Measurements from ENCODE around the gene ZSCAN30.
"Not testable (repeated sequence)": the region's sequence is repeated elsewhere in the genome, so short reads cannot be mapped to it uniquely, and the experiment has no call there.

ZSCAN30 gene

GRCh38 chr18:35236571-35237363 is 53.3 kb downstream of the ZSCAN30 start:
- DNase-seq (ENCODE audit: low spot score), result no peak

- DNase-seq (ENCODE audit: low spot score), result peak; percentile 84
Observed at GRCh38 chr18:35231052-35231451, 59.0 kb downstream of the ZSCAN30 start.

- no peak for DNase-seq (ENCODE audit: low spot score)
Observed at GRCh38 chr18:35227254-35227653, 62.8 kb downstream of the ZSCAN30 start.

GRCh38 chr18:35223797-35224196 is 66.2 kb downstream of the ZSCAN30 start:
- no peak for DNase-seq (ENCODE audit: low spot score)

- no peak for DNase-seq (ENCODE audit: low spot score)
Observed at GRCh38 chr18:35220424-35220823, 69.6 kb downstream of the ZSCAN30 start.

GRCh38 chr18:35219331-35219730 is 70.7 kb downstream of the ZSCAN30 start:
- DNase-seq (ENCODE audit: low spot score), result not testable (repeated sequence)

- not testable (repeated sequence) for DNase-seq (ENCODE audit: low spot score)
Observed at GRCh38 chr18:35216611-35217010, 73.4 kb downstream of the ZSCAN30 start.

GRCh38 chr18:35215026-35215425 is 75.0 kb downstream of the ZSCAN30 start:
- DNase-seq (ENCODE audit: low spot score), result peak; percentile 43

- DNase-seq (ENCODE audit: low spot score), result not testable (repeated sequence)
Observed at GRCh38 chr18:35205746-35206458, 84.1 kb downstream of the ZSCAN30 start.

- no peak for DNase-seq (ENCODE audit: low spot score)
Observed at GRCh38 chr18:35205199-35205712, 84.8 kb downstream of the ZSCAN30 start.

- peak; percentile 79 for DNase-seq (ENCODE audit: low spot score)
Observed at GRCh38 chr18:35203067-35203466, 87.0 kb downstream of the ZSCAN30 start.

- peak; percentile 84 for DNase-seq (ENCODE audit: low spot score)
Observed at GRCh38 chr18:35201256-35201931, 88.6 kb downstream of the ZSCAN30 start.
